Activated T-helper 1 cell treated with anti-CD3 and anti-CD28 coated beads, Interleukin-2, amount 50 U/mL, for 16 hours (primary cell): Measurements from ENCODE around the gene SLC4A3.

Experiments used
- DNase-seq, 2 donors: peaks; one replicate each; pipeline ENCODE4 v3.0.0-alpha.2; 2020; ENCODE audit warnings: low read depth in 1 of 2, low spot score in 1 of 2

Gene SLC4A3

DNA sequence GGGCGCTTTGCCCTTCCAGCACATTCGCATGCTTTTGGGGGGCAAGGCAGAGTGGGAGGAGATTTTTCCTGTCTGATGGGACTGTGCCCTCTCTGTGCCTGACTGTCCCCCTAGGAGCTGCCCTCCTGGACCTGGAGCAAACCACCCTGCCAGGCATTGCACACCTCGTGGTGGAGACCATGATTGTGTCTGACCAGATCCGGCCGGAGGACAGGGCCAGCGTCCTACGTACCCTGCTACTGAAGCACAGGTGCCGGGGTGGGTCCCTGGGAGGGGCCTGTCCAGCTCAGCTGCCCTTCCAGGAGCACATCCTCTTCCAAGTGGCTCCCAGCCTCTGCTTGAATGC lies 5.3 kb downstream of the SLC4A3 start:
- DNase-seq: no peak

DNA sequence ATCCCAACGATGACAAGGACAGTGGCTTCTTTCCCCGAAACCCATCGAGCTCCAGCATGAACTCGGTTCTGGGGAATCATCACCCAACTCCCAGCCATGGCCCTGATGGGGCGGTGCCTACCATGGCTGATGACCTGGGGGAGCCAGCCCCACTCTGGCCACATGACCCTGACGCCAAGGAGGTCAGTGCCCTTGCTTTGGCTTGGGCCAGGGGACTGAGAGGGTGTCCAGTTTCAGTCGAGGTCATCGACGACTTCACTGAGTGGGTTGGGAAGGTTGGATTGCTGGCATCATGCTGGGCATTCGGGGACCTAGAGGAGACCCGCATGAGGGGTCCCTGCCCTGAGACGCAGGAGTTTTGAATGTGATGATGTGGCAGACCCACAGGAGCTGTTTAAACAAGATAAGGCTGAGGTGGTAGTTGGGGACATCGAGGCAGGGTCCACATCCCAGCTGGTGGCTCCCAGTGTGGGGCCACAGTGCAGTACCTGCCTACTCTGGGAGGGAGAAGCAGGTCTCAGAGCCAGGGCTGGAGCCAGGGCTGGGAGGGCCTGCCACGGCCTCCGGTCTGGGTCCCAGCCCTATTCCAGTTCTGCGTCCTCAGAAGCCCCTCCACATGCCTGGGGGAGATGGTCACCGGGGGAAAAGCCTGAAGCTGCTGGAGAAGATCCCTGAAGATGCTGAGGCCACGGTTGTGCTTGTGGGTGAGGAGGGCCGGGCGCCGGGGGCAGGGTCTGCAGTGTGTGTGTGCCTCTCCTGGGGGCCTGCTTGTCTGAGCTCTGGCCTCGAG lies 6.0 kb downstream of the SLC4A3 start:
- DNase-seq: no peak

GRCh38 chr2:219634171-219634940 lies 6.9 kb downstream of the SLC4A3 start:
- no peak for DNase-seq

GRCh38 chr2:219634951-219635751 lies 7.7 kb downstream of the SLC4A3 start:
- DNase-seq: no peak

- DNase-seq: no peak
Measured at GRCh38 chr2:219636144-219636915, 8.9 kb downstream of the SLC4A3 start.

- DNase-seq: no peak
Measured at GRCh38 chr2:219636941-219637841, 9.8 kb downstream of the SLC4A3 start.

DNA sequence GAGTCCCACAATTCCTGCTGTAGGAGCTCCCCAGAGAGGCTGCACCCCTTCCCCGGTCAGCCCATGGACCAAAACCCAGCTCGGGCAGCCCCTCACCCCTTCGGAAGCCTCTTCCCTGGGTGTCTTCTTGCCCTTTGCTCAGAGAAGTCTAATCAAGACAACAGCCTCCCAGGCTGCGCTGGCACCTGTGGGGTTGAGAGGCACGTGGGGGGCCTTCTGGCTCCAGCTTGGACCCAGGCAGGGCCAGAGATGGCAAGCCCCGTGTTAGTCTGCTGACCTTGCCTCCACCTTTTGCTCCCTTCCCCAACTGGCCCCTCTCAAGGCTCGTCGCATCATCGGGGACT lies 10.4 kb downstream of the SLC4A3 start:
- DNase-seq: no peak

- DNase-seq: no peak
Measured at GRCh38 chr2:219638217-219638947, 11.0 kb downstream of the SLC4A3 start.

DNA sequence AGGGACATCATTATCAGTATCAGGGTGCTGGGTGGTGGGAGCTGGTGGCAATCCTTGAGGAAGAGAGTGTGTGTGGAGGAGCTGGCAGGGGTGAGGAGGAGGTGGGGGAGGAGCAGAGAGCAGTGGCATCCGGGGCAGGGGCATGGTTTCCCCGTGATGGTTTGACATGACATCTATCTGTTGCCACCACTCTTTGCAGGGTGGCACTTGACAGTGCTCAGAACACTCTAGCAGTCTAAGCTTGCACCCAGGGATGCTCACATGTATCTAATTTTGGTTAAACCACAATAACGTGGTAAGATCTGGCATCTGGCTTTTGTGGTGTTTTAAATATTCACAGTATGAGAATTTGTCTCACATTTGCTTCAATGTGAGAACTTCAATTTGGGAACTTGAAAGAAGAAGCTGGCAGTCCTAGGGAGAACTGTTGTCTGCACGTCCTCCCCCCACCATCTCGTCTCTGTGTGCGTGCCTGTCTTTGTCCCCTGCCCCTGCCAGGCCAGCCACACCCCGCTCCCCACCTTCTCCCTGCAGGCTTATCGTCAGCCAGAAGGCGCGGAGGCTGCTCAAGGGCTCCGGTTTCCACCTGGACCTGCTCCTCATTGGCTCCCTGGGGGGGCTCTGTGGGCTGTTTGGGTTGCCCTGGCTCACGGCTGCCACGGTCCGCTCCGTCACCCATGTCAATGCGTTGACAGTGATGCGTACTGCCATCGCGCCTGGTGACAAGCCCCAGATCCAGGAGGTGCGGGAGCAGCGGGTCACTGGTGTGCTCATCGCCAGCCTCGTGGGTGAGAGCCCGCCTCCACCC lies 11.7 kb downstream of the SLC4A3 start:
- DNase-seq: no peak

- no peak for DNase-seq
Measured at GRCh38 chr2:219641390-219642068, 14.1 kb downstream of the SLC4A3 start.

- DNase-seq: no peak
Measured at GRCh38 chr2:219642069-219642454, 14.6 kb downstream of the SLC4A3 start.

- peak; percentile 72 to 73 for DNase-seq
Measured at GRCh38 chr2:219642465-219643083, 15.1 kb downstream of the SLC4A3 start.

GRCh38 chr2:219643084-219643473 lies 15.6 kb downstream of the SLC4A3 start:
- DNase-seq: no peak

DNA sequence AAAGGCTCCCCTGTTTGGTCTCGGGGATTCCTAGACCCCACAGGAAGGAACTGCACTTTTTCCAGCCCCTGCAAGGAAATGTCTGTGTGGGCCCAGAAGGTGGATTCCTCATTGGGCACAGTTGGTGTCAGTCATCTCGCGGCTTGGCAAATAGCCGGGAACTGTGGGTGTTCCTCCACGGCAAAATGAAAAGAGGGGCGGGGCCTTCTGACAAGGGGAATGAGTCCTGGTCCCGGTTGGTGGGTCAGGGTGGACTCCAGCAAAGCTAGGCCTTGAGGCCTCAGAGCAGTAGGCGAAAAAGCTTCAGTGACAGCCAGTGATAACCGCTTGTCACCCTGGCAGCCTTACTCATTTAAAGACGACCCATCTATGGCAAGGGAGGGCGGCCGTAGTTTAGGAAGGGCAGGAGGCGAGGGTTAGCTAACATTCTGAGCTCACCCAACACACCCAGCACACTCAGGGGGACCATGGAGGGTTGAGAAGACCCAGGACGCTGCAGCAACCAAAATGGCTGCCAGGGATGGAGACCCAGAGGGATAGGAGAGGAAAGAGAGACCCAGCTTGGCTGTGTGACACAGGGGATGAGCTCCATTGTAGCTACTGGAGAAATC lies 16.5 kb downstream of the SLC4A3 start:
- no peak for DNase-seq

- no peak for DNase-seq
Measured at GRCh38 chr2:219644801-219645480, 17.5 kb downstream of the SLC4A3 start.

GRCh38 chr2:219645631-219646527 lies 18.4 kb downstream of the SLC4A3 start:
- DNase-seq: no peak
